ENCODE data around the gene KCNB1. TPM values are rescaled to one million over a fixed set of nuclear protein-coding genes. Genes with fewer than 3 reads are reported as not detected.

KCNB1 gene
- total and polyA plus RNA-seq, 2 of the 4 experiments (the other 2 are of a cell fraction) = 0.05 TPM; not detected in 1

- TF ChIP-seq SMC3 (IDR thresholded peaks at IDR 0.05; ENCODE audit: low read depth, low read length) = no peak
- no peak for TF ChIP-seq MXI1 (IDR thresholded peaks at IDR 0.05; ENCODE audit: borderline replicate concordance, low read depth, low read length)
- no peak for TF ChIP-seq MAZ (IDR thresholded peaks at IDR 0.05; ENCODE audit: borderline replicate concordance, low read depth, low read length)
Observed at GRCh38 chr20:49483696-49484123, 1.2 kb upstream of the KCNB1 start (continued).

DNA sequence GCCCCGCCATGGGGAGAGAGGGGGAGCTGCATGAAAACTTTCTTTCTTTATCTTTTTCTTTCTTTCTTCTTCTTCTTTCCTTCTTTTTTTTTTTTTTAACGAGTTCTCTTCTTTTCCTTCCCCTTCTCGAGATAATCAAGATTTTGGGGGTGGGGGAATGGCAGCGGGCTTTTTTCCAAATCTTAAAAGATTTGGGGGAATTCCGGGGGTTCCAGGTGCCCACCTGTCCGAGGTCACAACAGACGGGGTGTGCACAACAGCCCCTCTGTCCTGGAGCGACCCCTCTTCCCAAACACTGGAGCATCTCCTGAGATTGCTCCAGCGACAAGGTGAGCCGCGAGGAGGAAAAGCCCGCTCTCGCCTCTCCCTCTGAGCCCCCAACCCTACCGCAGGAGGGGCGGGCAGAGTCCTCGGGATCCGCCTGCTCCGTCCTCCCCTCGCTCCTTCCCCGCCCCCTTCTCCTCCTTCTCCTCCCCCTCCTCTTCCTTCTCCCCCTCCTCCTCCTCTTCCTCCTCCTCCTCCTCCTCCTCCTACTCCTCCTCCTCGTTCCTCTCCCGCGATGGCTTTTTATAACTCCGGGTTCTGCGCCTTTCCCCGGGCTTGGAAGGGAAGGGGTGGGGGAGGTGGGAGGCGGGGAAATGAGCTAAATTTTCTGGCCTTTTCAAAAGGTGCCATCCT is 689 bp upstream of the KCNB1 start:
- no peak overlapping the region for H3K4ac ChIP-seq (ENCODE audit: low read depth, low read length)
- 0% methylated on average over 4 of the region's 27 CpGs; no CpG with 5 or more reads in 1 of the 2 experiments for WGBS, 2 experiments (ENCODE audit: extremely low coverage in 2 of 2, insufficient read length in 1 of 2)
- H3K79me1 ChIP-seq (ENCODE audit: low read depth in 1 of 2, low read length in 2 of 2) = no peaks in the 10 kb centered on the region
- intact Hi-C loops (cut with micrococcal nuclease) (loop anchor here (5.0 to 10.0 kb wide), 2 partner anchors 49 to 98 kb away; no protein-coding TSS in a partner anchor), in situ Hi-C loops (cut with MboI; ENCODE audit: low sequenced_read_pairs) (no loop called here), dilution Hi-C loops (cut with HindIII; ENCODE audit: low sequenced_read_pairs, unreplicated experiment) (no loop called here)
- ChIA-PET CTCF (interaction anchor here (0.6 kb wide), 1 partner anchor 149 kb away, joined by 4 read pairs; no protein-coding TSS in a partner anchor), POLR2A (ENCODE audit: unreplicated experiment) (no interaction called here)
- H3K27me3 ChIP-seq (ENCODE audit: control insufficient read depth, insufficient read depth, low read length) = peaks cover 61% of the 10 kb centered on the region
- H3K4me1 ChIP-seq (ENCODE audit: control insufficient read depth, insufficient read depth, low read length) = no peaks in the 10 kb centered on the region
- ATAC-seq (ENCODE audit: low read depth) (no peak), DNase-seq (no peak)
- no peak overlapping the region; the same call in 1 of the 2 replicates for H3K4me2 ChIP-seq (ENCODE audit: low read depth, low read length)
- H3K23ac ChIP-seq (ENCODE audit: low read depth, low read length) = no peak overlapping the region
- no peak overlapping the region for H2AK9ac ChIP-seq (replicated peaks; ENCODE audit: low read depth, low read length, poor library complexity)
- no peak overlapping the region for H3K14ac ChIP-seq (replicated peaks; ENCODE audit: low read depth, low read length)
- H2BK20ac ChIP-seq (ENCODE audit: low read depth, low read length) = no peak overlapping the region
- H3K4me3 ChIP-seq (ENCODE audit: insufficient read depth, low read depth, low read length) = no peak overlapping the region
- H4K91ac ChIP-seq (ENCODE audit: insufficient read depth, low read depth, low read length) = no peak overlapping the region
- no peak overlapping the region for H3K27ac ChIP-seq (ENCODE audit: insufficient read depth, low read length)
- H2BK5ac ChIP-seq (ENCODE audit: low read depth, low read length, poor library complexity, severe bottlenecking) = no peak overlapping the region
- H3K9ac ChIP-seq (ENCODE audit: low read depth, low read length) = no peak overlapping the region
- H4K20me1 ChIP-seq (ENCODE audit: insufficient read depth, low read length) = 0 out of 2 replicates have a peak, but pooled peaks cover 6% of the 10 kb centered on the region
- no peak overlapping the region for H4K8ac ChIP-seq (ENCODE audit: low read depth in 2 of 2, low read length in 2 of 2)
- no peaks in the 10 kb centered on the region for H3K9me3 ChIP-seq (ENCODE audit: control insufficient read depth, insufficient read depth, low read length)
- H2BK120ac ChIP-seq (ENCODE audit: low read depth, low read length) = no peak overlapping the region
- no peak overlapping the region for H2AK5ac ChIP-seq (ENCODE audit: low read depth, low read length)
- no peak overlapping the region for H3K18ac ChIP-seq (ENCODE audit: low read depth, low read length)
- H4K5ac ChIP-seq (ENCODE audit: low read depth, low read length) = no peak overlapping the region
- 0 out of 2 replicates have a peak, but pooled peaks cover 3% of the 10 kb centered on the region for H3K9me1 ChIP-seq (ENCODE audit: insufficient read depth, low read length)
- H3K56ac ChIP-seq (ENCODE audit: extremely low read depth, insufficient read depth, low read length) = no peak overlapping the region
- no peak overlapping the region for H2AFZ ChIP-seq (replicated peaks; ENCODE audit: low read length, poor library complexity)
- no TSS peak for BruUV-seq (replicated peaks)
- H3K36me3 ChIP-seq (ENCODE audit: control insufficient read depth, insufficient read depth, low read length) = no peaks in the 10 kb centered on the region
- no peak overlapping the region for H2BK15ac ChIP-seq (ENCODE audit: low read depth, low read length)
- TF ChIP-seq, protein P1, sequence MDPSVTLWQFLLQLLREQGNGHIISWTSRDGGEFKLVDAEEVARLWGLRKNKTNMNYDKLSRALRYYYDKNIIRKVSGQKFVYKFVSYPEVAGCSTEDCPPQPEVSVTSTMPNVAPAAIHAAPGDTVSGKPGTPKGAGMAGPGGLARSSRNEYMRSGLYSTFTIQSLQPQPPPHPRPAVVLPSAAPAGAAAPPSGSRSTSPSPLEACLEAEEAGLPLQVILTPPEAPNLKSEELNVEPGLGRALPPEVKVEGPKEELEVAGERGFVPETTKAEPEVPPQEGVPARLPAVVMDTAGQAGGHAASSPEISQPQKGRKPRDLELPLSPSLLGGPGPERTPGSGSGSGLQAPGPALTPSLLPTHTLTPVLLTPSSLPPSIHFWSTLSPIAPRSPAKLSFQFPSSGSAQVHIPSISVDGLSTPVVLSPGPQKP (IDR thresholded peaks at IDR 0.05; ENCODE audit: borderline replicate concordance, low read depth, low read length) = no peak
- TF ChIP-seq BHLHE40 (IDR thresholded peaks at IDR 0.05; ENCODE audit: low read depth, low read length) = no peak
- no peak for TF ChIP-seq CEBPB (IDR thresholded peaks at IDR 0.05; ENCODE audit: low read depth, low read length)
- no peak for TF ChIP-seq RCOR1 (IDR thresholded peaks at IDR 0.05; ENCODE audit: insufficient replicate concordance, low read length)
- TF ChIP-seq, protein P2, sequence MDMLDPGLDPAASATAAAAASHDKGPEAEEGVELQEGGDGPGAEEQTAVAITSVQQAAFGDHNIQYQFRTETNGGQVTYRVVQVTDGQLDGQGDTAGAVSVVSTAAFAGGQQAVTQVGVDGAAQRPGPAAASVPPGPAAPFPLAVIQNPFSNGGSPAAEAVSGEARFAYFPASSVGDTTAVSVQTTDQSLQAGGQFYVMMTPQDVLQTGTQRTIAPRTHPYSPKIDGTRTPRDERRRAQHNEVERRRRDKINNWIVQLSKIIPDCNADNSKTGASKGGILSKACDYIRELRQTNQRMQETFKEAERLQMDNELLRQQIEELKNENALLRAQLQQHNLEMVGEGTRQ (IDR thresholded peaks at IDR 0.05; ENCODE audit: low read depth, low read length) = no peak
- TF ChIP-seq CHD1 (IDR thresholded peaks at IDR 0.05; ENCODE audit: low read depth, low read length) = no peak
- TF ChIP-seq, protein P3, sequence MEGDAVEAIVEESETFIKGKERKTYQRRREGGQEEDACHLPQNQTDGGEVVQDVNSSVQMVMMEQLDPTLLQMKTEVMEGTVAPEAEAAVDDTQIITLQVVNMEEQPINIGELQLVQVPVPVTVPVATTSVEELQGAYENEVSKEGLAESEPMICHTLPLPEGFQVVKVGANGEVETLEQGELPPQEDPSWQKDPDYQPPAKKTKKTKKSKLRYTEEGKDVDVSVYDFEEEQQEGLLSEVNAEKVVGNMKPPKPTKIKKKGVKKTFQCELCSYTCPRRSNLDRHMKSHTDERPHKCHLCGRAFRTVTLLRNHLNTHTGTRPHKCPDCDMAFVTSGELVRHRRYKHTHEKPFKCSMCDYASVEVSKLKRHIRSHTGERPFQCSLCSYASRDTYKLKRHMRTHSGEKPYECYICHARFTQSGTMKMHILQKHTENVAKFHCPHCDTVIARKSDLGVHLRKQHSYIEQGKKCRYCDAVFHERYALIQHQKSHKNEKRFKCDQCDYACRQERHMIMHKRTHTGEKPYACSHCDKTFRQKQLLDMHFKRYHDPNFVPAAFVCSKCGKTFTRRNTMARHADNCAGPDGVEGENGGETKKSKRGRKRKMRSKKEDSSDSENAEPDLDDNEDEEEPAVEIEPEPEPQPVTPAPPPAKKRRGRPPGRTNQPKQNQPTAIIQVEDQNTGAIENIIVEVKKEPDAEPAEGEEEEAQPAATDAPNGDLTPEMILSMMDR (conservative IDR thresholded peaks at IDR 0.05; ENCODE audit: low read depth, low read length) = no peak
- TF ChIP-seq MAFK (IDR thresholded peaks at IDR 0.05; ENCODE audit: low read depth, low read length) = no peak
- TF ChIP-seq SMC3 (IDR thresholded peaks at IDR 0.05; ENCODE audit: low read depth, low read length) = no peak
- no peak for TF ChIP-seq RFX5 (IDR thresholded peaks at IDR 0.05; ENCODE audit: low read depth, low read length)

All from IMR-90 (cell line).